GM19351 (cell line): ENCODE results near the gene KLHL8.
A peak's percentile ranks its signal among the peaks of the same experiment; 100 is the strongest.

Experiments
- ATAC-seq: cut with Tn5 transposase; IDR thresholded peaks from one replicate; pipeline ENCODE4 v1.9.1; 2021; ENCODE audit warnings: mild to moderate bottlenecking, moderate library complexity; ENCODE audit not compliant: unreplicated experiment

The KLHL8 gene

GRCh38 chr4:87220094-87220822, at the start of gene KLHL8:
KLHL8 (minus strand) TSS chr4:87220618; CDS start chr4:87195539, 25,079 bp downstream.
- ATAC-seq = peak; percentile 86

DNA sequence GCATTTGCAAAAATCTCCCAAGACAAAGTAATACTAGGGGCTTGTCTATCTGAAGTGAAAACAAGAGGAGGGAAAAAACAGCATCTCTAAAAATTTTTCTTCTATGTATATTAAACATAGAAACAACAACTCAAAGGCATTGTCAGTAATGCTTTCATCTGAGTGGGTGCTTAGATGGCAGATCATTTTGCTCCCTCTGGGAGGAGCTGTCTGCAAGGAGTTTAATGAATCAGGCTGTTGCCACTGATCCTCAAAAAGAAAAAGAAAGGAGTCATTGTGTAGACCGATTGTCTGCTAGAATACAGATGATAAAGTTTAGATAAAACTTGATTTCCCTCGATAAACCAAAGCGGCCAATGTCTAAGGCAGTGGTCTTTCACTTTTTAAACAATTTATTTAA, 49.7 kb upstream of the KLHL8 start:
- no peak for ATAC-seq

DNA sequence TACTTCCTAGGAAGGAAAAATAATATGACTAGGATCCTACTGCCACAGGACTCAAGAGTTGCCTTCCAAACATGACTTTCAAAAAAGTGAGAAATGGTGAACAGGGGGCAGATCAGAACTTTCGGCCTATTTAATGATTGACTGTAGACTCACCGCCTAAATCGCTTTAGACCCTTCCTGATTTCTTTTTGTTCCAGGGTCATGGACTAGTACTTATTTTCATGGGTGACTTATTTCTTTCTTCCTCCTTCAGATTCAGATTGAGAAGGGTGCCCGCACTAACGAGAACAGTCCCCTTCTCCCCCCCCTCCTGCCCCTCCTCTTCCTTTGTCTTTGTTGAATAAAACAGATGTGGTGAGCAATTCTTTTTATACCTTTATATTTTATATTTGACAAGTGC, 48.0 kb upstream of the KLHL8 start:
- ATAC-seq = no peak

- ATAC-seq = no peak
Observed at GRCh38 chr4:87266986-87267385, 46.6 kb upstream of the KLHL8 start.

DNA sequence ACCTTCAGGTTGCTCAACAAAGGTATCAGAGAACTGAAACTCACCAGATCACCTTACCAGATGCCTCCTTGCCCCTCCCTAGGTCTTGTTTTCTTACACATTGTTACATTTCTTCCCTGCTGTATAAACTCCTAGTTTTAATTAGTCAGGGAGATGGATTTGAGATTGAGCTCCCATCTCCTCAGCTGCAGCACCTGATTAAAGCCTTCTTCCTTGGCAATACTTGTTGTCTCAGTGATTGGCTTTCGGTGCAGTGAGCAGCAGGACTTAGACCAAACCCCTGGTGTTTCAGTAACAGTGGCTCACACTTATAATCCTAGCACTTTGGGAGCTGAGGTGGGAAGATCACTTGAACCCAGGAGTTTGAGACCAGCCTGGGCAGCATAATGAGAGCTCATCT, 42.5 kb upstream of the KLHL8 start:
- ATAC-seq = no peak

GRCh38 chr4:87260477-87260876, 40.1 kb upstream of the KLHL8 start:
- ATAC-seq = no peak

GRCh38 chr4:87258677-87259076, 38.3 kb upstream of the KLHL8 start:
- ATAC-seq = no peak

GRCh38 chr4:87257523-87257922, 37.1 kb upstream of the KLHL8 start:
- no peak for ATAC-seq

GRCh38 chr4:87255755-87256154, 35.3 kb upstream of the KLHL8 start:
- no peak for ATAC-seq

GRCh38 chr4:87251106-87251505, 30.7 kb upstream of the KLHL8 start:
- ATAC-seq = no peak

- no peak for ATAC-seq
Observed at GRCh38 chr4:87250294-87250693, 29.9 kb upstream of the KLHL8 start.

- no peak for ATAC-seq
Observed at GRCh38 chr4:87249332-87250019, 29.1 kb upstream of the KLHL8 start.

DNA sequence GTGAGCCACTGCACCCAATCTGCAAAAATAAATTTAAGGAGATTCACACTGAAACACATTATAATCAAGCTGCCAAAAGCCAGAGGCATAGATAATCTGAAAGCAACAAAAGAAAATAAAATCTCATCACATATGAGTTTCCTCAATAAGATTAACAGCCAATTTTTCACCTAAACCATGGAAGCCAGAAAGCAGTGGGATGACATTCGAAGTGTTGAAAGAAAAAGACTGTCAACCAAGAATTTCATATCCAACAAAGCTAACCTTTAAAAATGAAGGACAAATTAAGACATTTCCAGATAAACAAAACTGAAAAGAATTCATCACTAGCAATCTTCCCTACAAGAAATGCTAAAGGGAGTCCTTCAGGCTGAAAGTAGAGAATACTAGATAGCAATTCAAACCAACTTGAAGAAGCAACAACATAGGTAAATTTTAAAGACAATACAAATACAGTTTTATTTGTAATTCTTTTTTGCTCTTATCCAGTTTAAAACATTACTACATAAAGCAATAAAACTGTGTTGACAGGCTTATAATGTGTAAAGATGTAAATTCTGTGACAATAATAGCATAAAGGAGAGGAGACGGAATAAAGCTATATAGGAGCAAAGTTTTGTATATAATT, 23.1 kb upstream of the KLHL8 start:
- ATAC-seq = no peak

DNA sequence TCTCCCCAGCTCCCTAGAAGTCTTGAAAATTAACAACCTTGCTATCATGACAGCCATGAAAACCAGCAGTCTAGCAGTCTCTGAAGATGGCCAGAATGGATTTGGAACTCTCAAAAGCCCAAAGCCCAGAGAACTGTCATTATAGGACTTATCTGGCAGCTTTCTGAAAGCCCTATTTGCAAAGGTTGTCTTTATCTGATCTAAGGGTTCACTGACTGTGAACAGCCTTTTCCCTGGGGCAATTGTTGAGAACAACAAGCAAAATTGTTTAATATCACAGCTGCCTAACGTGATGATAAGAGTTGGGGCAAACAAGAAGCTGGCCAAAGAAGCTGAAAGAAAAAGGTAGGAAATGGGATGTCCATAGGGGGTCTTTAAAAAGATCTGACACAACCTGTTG, 20.9 kb upstream of the KLHL8 start:
- ATAC-seq = no peak

GRCh38 chr4:87240341-87240740, 19.9 kb upstream of the KLHL8 start:
- no peak for ATAC-seq

- ATAC-seq = no peak
Observed at GRCh38 chr4:87239821-87240220, 19.4 kb upstream of the KLHL8 start.

GRCh38 chr4:87239194-87239593, 18.8 kb upstream of the KLHL8 start:
- ATAC-seq = no peak

- ATAC-seq = no peak
Observed at GRCh38 chr4:87236861-87237260, 16.4 kb upstream of the KLHL8 start.

GRCh38 chr4:87235020-87235671, 14.7 kb upstream of the KLHL8 start:
- no peak for ATAC-seq

DNA sequence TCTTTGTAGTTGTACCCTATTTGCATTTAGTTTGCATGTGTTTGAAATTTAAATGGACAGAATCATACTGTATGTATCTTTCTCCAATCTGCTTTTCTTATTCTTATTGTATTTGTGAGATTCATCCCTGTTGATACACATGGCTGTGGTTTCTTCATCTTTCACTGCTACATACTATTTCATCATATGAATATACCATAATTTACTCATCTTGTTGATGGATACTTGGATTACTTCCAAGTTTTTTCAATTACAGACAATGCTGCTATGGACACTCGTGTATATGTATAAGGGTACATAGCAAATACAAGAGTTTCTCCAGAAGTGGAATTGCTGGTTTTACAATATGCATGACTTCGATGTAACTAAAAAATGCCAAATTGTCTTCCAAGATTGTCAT, 11.8 kb upstream of the KLHL8 start:
- no peak for ATAC-seq

DNA sequence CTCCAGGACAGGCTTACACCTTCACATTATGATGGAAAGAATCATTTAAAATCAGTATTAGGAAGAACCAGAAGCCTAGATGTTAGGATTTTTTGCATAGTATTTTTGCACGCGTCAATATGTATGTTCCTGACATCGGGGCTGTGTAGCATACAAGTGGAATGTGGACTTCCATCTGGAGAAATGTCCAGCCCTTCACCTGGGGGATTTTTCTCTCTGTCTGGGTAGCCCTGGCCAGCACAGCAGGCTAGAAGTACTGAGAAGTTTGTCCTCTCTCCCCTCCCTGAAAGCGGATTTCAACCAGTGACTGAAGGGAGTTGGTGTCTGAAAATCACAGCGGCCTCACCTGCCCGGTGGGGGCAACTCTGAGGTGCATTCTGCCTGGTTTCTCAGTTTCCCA, 10.4 kb upstream of the KLHL8 start:
- ATAC-seq = no peak

GRCh38 chr4:87229979-87230378, 9.6 kb upstream of the KLHL8 start:
- ATAC-seq = no peak
